Measurements from ENCODE around the gene ADTRP. TPM values are rescaled to one million over a fixed set of nuclear protein-coding genes. Genes with fewer than 3 reads are reported as not detected.

The ADTRP gene
- total RNA-seq, 3 donors from 2014 or later (not counting 1 experiment from before 2014, with no cell fraction given), result 1.1 to 1.5 TPM; not detected in 1

- no peak for TF ChIP-seq CTCF (IDR thresholded peaks at IDR 0.05)
- intact Hi-C loops (cut with micrococcal nuclease), result no loop called here
- H3K27ac ChIP-seq (ENCODE audit: low read length), result no peak overlapping the region
These were observed 105.9 kb downstream of the ADTRP start for GRCh38 chr6:11672669-11673068.

GRCh38 chr6:11672256-11672655 is 106.3 kb downstream of the ADTRP start:
- Mint-ChIP-seq H3K9me3 (no peaks in the 10 kb centered on the region), H3K27ac (no peak overlapping the region), H3K4me3 (no peak overlapping the region), H3K4me1 (no peaks in the 10 kb centered on the region), H3K27me3 (ENCODE audit: low read depth in 2 of 2) (peaks cover 36 to 58% of the 10 kb centered on the region in 2 donors), H3K36me3 (no peaks in the 10 kb centered on the region)
- H3K4me3 ChIP-seq (ENCODE audit: low read length), result no peak overlapping the region
- H3K4me1 ChIP-seq (ENCODE audit: control insufficient read depth, insufficient read depth, low read length), result no peaks in the 10 kb centered on the region
- no peak for TF ChIP-seq CTCF (IDR thresholded peaks at IDR 0.05)
- no peak overlapping the region for H3K27ac ChIP-seq (ENCODE audit: low read length)
- DNase-seq (no peak), ATAC-seq (no peak)
- no peaks in the 10 kb centered on the region for H3K36me3 ChIP-seq (ENCODE audit: control insufficient read depth, insufficient read depth, low read length)
- intact Hi-C loops (cut with micrococcal nuclease), result no loop called here
- no peaks in the 10 kb centered on the region for H3K9me3 ChIP-seq (ENCODE audit: control insufficient read depth, insufficient read depth, low read length)
- H3K27me3 ChIP-seq (ENCODE audit: control insufficient read depth, insufficient read depth, low read length), result peaks cover 2% of the 10 kb centered on the region

More at GRCh38 chr6:11672669-11673068, 105.9 kb downstream of the ADTRP start:
- no peak for DNase-seq
- Mint-ChIP-seq H3K4me3 (no peak overlapping the region), H3K36me3 (no peaks in the 10 kb centered on the region), H3K4me1 (no peaks in the 10 kb centered on the region), H3K27ac (no peak overlapping the region), H3K9me3 (no peaks in the 10 kb centered on the region), H3K27me3 (ENCODE audit: low read depth in 2 of 2) (peaks cover 33 to 58% of the 10 kb centered on the region in 2 donors)
- Histone ChIP-seq H3K36me3 (ENCODE audit: control insufficient read depth, insufficient read depth, low read length) (no peaks in the 10 kb centered on the region), H3K4me1 (ENCODE audit: control insufficient read depth, insufficient read depth, low read length) (no peaks in the 10 kb centered on the region), H3K27me3 (ENCODE audit: control insufficient read depth, insufficient read depth, low read length) (peaks cover 2% of the 10 kb centered on the region), H3K9me3 (ENCODE audit: control insufficient read depth, insufficient read depth, low read length) (no peaks in the 10 kb centered on the region), H3K4me3 (ENCODE audit: low read length) (no peak overlapping the region)
- 84% methylated on average over 5 of the region's 5 CpGs for WGBS (ENCODE audit: insufficient coverage)
- no peak for ATAC-seq

GRCh38 chr6:11669696-11670095 is 108.9 kb downstream of the ADTRP start:
- Histone ChIP-seq H3K36me3 (ENCODE audit: control insufficient read depth, insufficient read depth, low read length) (no peaks in the 10 kb centered on the region), H3K9me3 (ENCODE audit: control insufficient read depth, insufficient read depth, low read length) (no peaks in the 10 kb centered on the region), H3K4me1 (ENCODE audit: control insufficient read depth, insufficient read depth, low read length) (no peaks in the 10 kb centered on the region), H3K4me3 (ENCODE audit: low read length) (no peak overlapping the region), H3K27me3 (ENCODE audit: control insufficient read depth, insufficient read depth, low read length) (peaks cover 5% of the 10 kb centered on the region), H3K27ac (ENCODE audit: low read length) (no peak overlapping the region)
- DNase-seq, result no peak
- 98% methylated on average over 4 of the region's 4 CpGs for WGBS (ENCODE audit: insufficient coverage)
- intact Hi-C loops (cut with micrococcal nuclease), result no loop called here
- ATAC-seq, result no peak
- peaks cover 32 to 57% of the 10 kb centered on the region in 2 donors for H3K27me3 Mint-ChIP-seq (ENCODE audit: low read depth in 2 of 2)
- H3K27ac Mint-ChIP-seq, result no peak overlapping the region
- no peaks in the 10 kb centered on the region for H3K36me3 Mint-ChIP-seq
- no peak for TF ChIP-seq CTCF (IDR thresholded peaks at IDR 0.05)
- H3K4me3 Mint-ChIP-seq, result no peak overlapping the region
- no peaks in the 10 kb centered on the region for H3K4me1 Mint-ChIP-seq
- no peaks in the 10 kb centered on the region for H3K9me3 Mint-ChIP-seq

GRCh38 chr6:11668455-11668854 is 110.1 kb downstream of the ADTRP start:
- H3K4me1 Mint-ChIP-seq, result no peaks in the 10 kb centered on the region
- peaks cover 32 to 64% of the 10 kb centered on the region in 2 donors for H3K27me3 Mint-ChIP-seq (ENCODE audit: low read depth in 2 of 2)
- Histone ChIP-seq H3K27me3 (ENCODE audit: control insufficient read depth, insufficient read depth, low read length) (peaks cover 5% of the 10 kb centered on the region), H3K4me1 (ENCODE audit: control insufficient read depth, insufficient read depth, low read length) (no peaks in the 10 kb centered on the region), H3K36me3 (ENCODE audit: control insufficient read depth, insufficient read depth, low read length) (no peaks in the 10 kb centered on the region), H3K27ac (ENCODE audit: low read length) (no peak overlapping the region), H3K9me3 (ENCODE audit: control insufficient read depth, insufficient read depth, low read length) (no peaks in the 10 kb centered on the region), H3K4me3 (ENCODE audit: low read length) (no peak overlapping the region)
- no peak overlapping the region for H3K4me3 Mint-ChIP-seq
- H3K9me3 Mint-ChIP-seq, result no peaks in the 10 kb centered on the region
- H3K27ac Mint-ChIP-seq, result no peak overlapping the region
- no peaks in the 10 kb centered on the region for H3K36me3 Mint-ChIP-seq
- DNase-seq (no peak), ATAC-seq (no peak)
- no peak for TF ChIP-seq CTCF (IDR thresholded peaks at IDR 0.05)
- WGBS (ENCODE audit: insufficient coverage), result 73% methylated on average over 4 of the region's 4 CpGs
- intact Hi-C loops (cut with micrococcal nuclease), result no loop called here
